ENCODE results near the gene HIRA.

DNA sequence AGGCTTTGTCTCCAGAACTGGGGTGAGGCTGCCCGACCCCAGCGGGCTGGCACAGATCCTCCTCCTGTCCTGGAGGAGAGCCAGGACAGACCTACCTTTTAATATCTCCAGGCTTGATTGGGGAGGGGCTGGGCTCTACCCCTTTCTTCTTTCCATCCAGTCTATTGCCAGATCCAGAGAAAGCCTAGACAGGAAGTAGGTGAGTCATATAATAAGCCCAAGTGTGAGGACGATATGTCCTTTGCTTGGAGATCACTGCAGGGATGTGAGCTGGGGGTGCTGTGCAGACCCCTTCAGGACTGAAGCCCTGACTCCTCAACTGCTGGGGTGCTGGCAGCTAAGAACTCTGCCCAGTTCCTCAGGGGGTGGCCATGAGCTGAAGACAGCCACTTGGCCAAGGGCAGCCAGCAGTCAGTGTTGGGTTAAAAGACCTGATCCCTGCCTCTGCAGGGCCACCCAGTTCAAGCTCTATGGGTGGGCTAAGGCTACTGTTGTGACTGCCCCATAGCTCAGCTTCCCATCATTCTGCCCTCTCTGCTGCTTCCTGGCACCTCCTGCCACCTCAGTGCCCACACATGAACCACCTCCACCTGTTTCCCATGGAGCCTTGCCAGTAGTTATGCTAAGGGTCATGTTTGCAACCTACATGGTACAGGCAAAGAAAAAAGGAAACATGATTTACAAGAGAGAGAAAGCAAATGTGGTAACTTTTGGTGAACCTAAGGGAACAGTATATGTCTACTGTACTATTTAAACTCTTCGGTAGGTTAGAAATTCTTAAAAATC, 24.2 kb upstream of the HIRA start:
- TF ChIP-seq POLR2A (IDR thresholded peaks at IDR 0.05) = no peak
- TF ChIP-seq, protein P1, sequence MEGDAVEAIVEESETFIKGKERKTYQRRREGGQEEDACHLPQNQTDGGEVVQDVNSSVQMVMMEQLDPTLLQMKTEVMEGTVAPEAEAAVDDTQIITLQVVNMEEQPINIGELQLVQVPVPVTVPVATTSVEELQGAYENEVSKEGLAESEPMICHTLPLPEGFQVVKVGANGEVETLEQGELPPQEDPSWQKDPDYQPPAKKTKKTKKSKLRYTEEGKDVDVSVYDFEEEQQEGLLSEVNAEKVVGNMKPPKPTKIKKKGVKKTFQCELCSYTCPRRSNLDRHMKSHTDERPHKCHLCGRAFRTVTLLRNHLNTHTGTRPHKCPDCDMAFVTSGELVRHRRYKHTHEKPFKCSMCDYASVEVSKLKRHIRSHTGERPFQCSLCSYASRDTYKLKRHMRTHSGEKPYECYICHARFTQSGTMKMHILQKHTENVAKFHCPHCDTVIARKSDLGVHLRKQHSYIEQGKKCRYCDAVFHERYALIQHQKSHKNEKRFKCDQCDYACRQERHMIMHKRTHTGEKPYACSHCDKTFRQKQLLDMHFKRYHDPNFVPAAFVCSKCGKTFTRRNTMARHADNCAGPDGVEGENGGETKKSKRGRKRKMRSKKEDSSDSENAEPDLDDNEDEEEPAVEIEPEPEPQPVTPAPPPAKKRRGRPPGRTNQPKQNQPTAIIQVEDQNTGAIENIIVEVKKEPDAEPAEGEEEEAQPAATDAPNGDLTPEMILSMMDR (IDR thresholded peaks at IDR 0.05) = no peak
